C4-2B (cell line): ENCODE results near the gene PTPRN2.
"Not testable (repeated sequence)": the region's sequence is repeated elsewhere in the genome, so short reads cannot be mapped to it uniquely, and the experiment has no call there.

Experiments used
- H3K27ac ChIP-seq: fragments of 450-650 bp; 2 replicates; pipeline ENCODE4 v1.5.1; 2017
- CTCF ChIP-seq: fragments of 450-650 bp; conservative IDR thresholded peaks from 2 replicates; pipeline ENCODE4 v1.5.1; 2017; ENCODE audit warnings: mild to moderate bottlenecking
- ZFX ChIP-seq: fragments of 450-650 bp; IDR thresholded peaks from 2 replicates; pipeline ENCODE4 v1.6.1; 2017

Gene PTPRN2

GRCh38 chr7:158407581-158408317 lies 179.9 kb downstream of the PTPRN2 start:
- H3K27ac ChIP-seq: no peak overlapping the region
- TF ChIP-seq CTCF: peak; percentile 70
- TF ChIP-seq ZFX: no peak

- TF ChIP-seq CTCF (no peak), ZFX (no peak)
Observed at GRCh38 chr7:158406801-158407200, 180.8 kb downstream of the PTPRN2 start.

GRCh38 chr7:158406364-158406763 lies 181.3 kb downstream of the PTPRN2 start:
- no peak for TF ChIP-seq ZFX
- no peak for TF ChIP-seq CTCF
- no peak overlapping the region for H3K27ac ChIP-seq

More at GRCh38 chr7:158406801-158407200, 180.8 kb downstream of the PTPRN2 start:
- no peak overlapping the region for H3K27ac ChIP-seq

GRCh38 chr7:158405771-158406170 lies 181.9 kb downstream of the PTPRN2 start:
- H3K27ac ChIP-seq: not testable (repeated sequence)

GRCh38 chr7:158405324-158405723 lies 182.3 kb downstream of the PTPRN2 start:
- TF ChIP-seq CTCF (no peak), ZFX (no peak)
- H3K27ac ChIP-seq: no peak overlapping the region

DNA sequence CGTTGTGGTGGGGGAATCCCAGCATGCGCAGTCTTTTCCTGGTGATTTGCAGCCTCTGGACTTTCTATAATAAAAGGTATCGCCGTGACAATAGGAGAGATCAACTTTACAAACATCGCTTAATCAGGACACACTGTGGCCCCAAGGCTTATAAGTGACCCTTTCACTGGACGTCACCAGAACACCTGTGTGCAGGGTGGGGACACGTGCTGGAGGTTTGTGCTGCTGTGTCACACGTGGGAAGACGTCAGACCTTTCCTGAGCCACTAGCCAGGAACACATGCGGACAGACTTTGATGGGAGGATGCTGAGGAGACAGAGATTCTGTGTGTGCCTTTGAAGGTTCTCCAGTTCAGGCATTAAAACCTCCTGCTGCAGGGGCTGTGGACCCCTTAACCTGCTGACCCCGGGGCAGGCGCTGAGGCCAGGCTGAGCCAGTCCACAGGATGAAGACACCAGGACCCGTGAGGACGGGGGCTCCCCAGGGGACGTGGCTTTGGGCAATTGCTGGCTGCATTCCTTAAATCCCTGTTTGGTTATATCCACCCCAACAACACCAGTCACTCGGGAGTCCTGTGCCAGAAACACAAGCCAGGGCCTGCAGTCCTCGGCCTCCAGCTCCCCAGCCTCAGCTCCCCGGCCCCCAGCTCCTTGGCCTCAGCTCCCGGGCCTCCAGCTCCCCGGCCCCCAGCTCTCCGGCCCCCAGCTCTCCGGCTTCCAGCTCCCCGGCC lies 183.4 kb downstream of the PTPRN2 start:
- no peak for TF ChIP-seq ZFX
- no peak for TF ChIP-seq CTCF
- H3K27ac ChIP-seq: no peak overlapping the region

GRCh38 chr7:158403013-158403821 lies 184.4 kb downstream of the PTPRN2 start:
- TF ChIP-seq CTCF: no peak
- no peak for TF ChIP-seq ZFX
- H3K27ac ChIP-seq: no peak overlapping the region
